H1 (cell line): ENCODE measurements around the gene ASIC2. TPM values are rescaled to one million over a fixed set of nuclear protein-coding genes. Genes with fewer than 3 reads are reported as not detected.

Experiments
- CTCF ChIA-PET: fragments of 300-600 bp; sonication (Branson Sonifier 250); formaldehyde crosslinking; loops from one replicate; lab custom pipeline; 2021; ENCODE audit not compliant: partially characterized antibody; lab: Charles Lee
- POLR2A ChIA-PET: fragments of 300-600 bp; sonication (Branson Sonifier 250); formaldehyde crosslinking; loops from one replicate; lab custom pipeline; 2021; ENCODE audit warnings: inconsistent platforms; ENCODE audit not compliant: partially characterized antibody; lab: Charles Lee
- DNase-seq, 2 experiments: peaks; one replicate each; pipeline versions ENCODE4 v3.0.0 to v3.0.0-alpha.2; 2010 to 2022; ENCODE audit warnings: low spot score in 2 of 2, low read depth in 1 of 2, mixed read lengths in 1 of 2
- FAIRE-seq: peaks from 2 replicates; lab custom pipeline; 2011; peaks lifted over from hg19 to GRCh38; lab: Jason Lieb, UNC
- H2AFZ ChIP-seq: 2 replicates; pipeline ENCODE4 v1.8.1; 2012; ENCODE audit warnings: low read length, inconsistent platforms
- H2AK5ac ChIP-seq: 2 replicates; pipeline ENCODE4 v1.6.1; 2013; ENCODE audit warnings: low read depth, low read length
- H2BK120ac ChIP-seq: replicated peaks from 2 replicates; pipeline ENCODE3; 2013; ENCODE audit warnings: low read depth, low read length, inconsistent platforms
- H2BK12ac ChIP-seq: 2 replicates; pipeline ENCODE4 v1.6.1; 2013; ENCODE audit warnings: low read depth, low read length
- H2BK15ac ChIP-seq: 2 replicates; pipeline ENCODE4 v1.6.1; 2013; ENCODE audit warnings: low read length
- H2BK20ac ChIP-seq: 2 replicates; pipeline ENCODE4 v1.6.1; 2013; ENCODE audit warnings: low read length
- H2BK5ac ChIP-seq: 2 replicates; pipeline ENCODE4 v1.6.1; 2013; ENCODE audit warnings: low read depth, low read length
- H3K14ac ChIP-seq: 2 replicates; pipeline ENCODE4 v1.6.1; 2013; ENCODE audit warnings: inconsistent platforms; ENCODE audit not compliant: insufficient read length
- H3K18ac ChIP-seq: 2 replicates; pipeline ENCODE4 v1.6.1; 2013; ENCODE audit warnings: low read length; ENCODE audit errors: extremely low read depth
- H3K23ac ChIP-seq: 2 replicates; pipeline ENCODE4 v1.6.1; 2013; ENCODE audit warnings: inconsistent platforms; ENCODE audit not compliant: insufficient read length
- H3K23me2 ChIP-seq: 2 replicates; pipeline ENCODE4 v1.6.1; 2013; ENCODE audit warnings: low read depth, low read length
- H3K27ac ChIP-seq: 2 replicates; pipeline ENCODE4 v1.6.1; 2011; ENCODE audit warnings: low read depth, low read length, inconsistent platforms
- H3K27me3 ChIP-seq, 4 experiments: replicated peaks in 1 of 4; 1 replicate in 1 of 4; 2 replicates in 3 of 4; pipeline versions ENCODE4 v1.6.1 to v1.8.1; 2011 to 2013; ENCODE audit warnings: low read length in 3 of 4, mild to moderate bottlenecking in 3 of 4, inconsistent platforms in 2 of 4, mixed read lengths in 2 of 4, moderate library complexity in 1 of 4; ENCODE audit not compliant: control insufficient read depth in 3 of 4, insufficient read depth in 3 of 4; ENCODE audit errors: extremely low read depth in 1 of 4
- H3K36me3 ChIP-seq, 4 experiments: 2 replicates each; pipeline versions ENCODE4 v1.6.1 to v1.8.1; 2011 to 2013; ENCODE audit warnings: mild to moderate bottlenecking in 4 of 4, low read length in 3 of 4, moderate library complexity in 2 of 4, control low read depth in 1 of 4, inconsistent platforms in 1 of 4; ENCODE audit not compliant: insufficient read depth in 4 of 4, control insufficient read depth in 2 of 4
- H3K4ac ChIP-seq: replicated peaks from 2 replicates; pipeline ENCODE3; 2013; ENCODE audit warnings: low read length, low read depth, mixed read lengths, inconsistent platforms; ENCODE audit not compliant: insufficient read length
- H3K4me1 ChIP-seq, 4 experiments: replicated peaks in 1 of 4; 1 replicate in 1 of 4; 2 replicates in 3 of 4; pipeline versions ENCODE4 v1.6.1 to v1.8.1; 2011 to 2013; ENCODE audit warnings: low read length in 3 of 4, inconsistent platforms in 2 of 4, mixed read lengths in 1 of 4; ENCODE audit not compliant: insufficient read depth in 4 of 4, control insufficient read depth in 3 of 4
- H3K4me2 ChIP-seq, 2 experiments: 2 replicates each; pipeline versions ENCODE4 v1.6.1 to v1.8.1; 2011 to 2013; ENCODE audit warnings: low read depth in 2 of 2, low read length in 2 of 2, control low read depth in 1 of 2, inconsistent platforms in 1 of 2, mild to moderate bottlenecking in 1 of 2; ENCODE audit not compliant: insufficient read depth in 1 of 2
- H3K4me3 ChIP-seq, 4 experiments: fragments of 200-600, 300-600 bp in 1 of 4; sonication (generic), shearing (Covaris generic), sonication (Bioruptor Twin) in 1 of 4; 2 replicates each; pipeline versions ENCODE4 v1.5.1 to v1.8.1; 2011 to 2016; ENCODE audit warnings: low read length in 4 of 4, low read depth in 3 of 4, control low read depth in 2 of 4, inconsistent platforms in 2 of 4, mild to moderate bottlenecking in 2 of 4, mixed read lengths in 1 of 4, moderate library complexity in 1 of 4; ENCODE audit not compliant: insufficient read depth in 2 of 4; ENCODE audit errors: extremely low read depth in 1 of 4
- H3K56ac ChIP-seq: replicated peaks from 2 replicates; pipeline ENCODE3; 2013; ENCODE audit warnings: low read depth, mild to moderate bottlenecking, mixed read lengths, low read length, inconsistent platforms; ENCODE audit not compliant: insufficient read length
- H3K79me1 ChIP-seq: 2 replicates; pipeline ENCODE4 v1.6.1; 2013; ENCODE audit warnings: low read depth, low read length, control low read depth
- H3K79me2 ChIP-seq, 2 experiments: 2 replicates each; pipeline versions ENCODE4 v1.6.1 to v1.8.1; 2012 to 2013; ENCODE audit warnings: low read length in 2 of 2, mild to moderate bottlenecking in 2 of 2, inconsistent platforms in 1 of 2; ENCODE audit not compliant: insufficient read depth in 2 of 2, control insufficient read depth in 1 of 2
- H3K9ac ChIP-seq, 4 experiments: replicated peaks in 1 of 4; 1 replicate in 1 of 4; 2 replicates in 3 of 4; pipeline versions ENCODE4 v1.6.1 to v1.8.1; 2011 to 2013; ENCODE audit warnings: low read depth in 3 of 4, low read length in 3 of 4, control low read depth in 2 of 4, mild to moderate bottlenecking in 2 of 4, moderate library complexity in 2 of 4, inconsistent platforms in 1 of 4; ENCODE audit errors: extremely low read depth in 1 of 4
- H3K9me3 ChIP-seq, 2 experiments: 2 replicates each; pipeline versions ENCODE4 v1.6.1 to v1.8.1; 2012 to 2013; ENCODE audit warnings: mild to moderate bottlenecking in 2 of 2, moderate library complexity in 2 of 2, control low read depth in 1 of 2, inconsistent platforms in 1 of 2, low read depth in 1 of 2, low read length in 1 of 2, mixed read lengths in 1 of 2; ENCODE audit not compliant: insufficient read depth in 2 of 2
- H4K20me1 ChIP-seq, 2 experiments: replicated peaks in 1 of 2; 2 replicates each; pipeline versions ENCODE3 to v1.8.1; 2011 to 2013; ENCODE audit warnings: inconsistent platforms in 2 of 2, low read length in 2 of 2, mild to moderate bottlenecking in 1 of 2; ENCODE audit not compliant: insufficient read depth in 2 of 2, control insufficient read depth in 1 of 2
- H4K5ac ChIP-seq: 2 replicates; pipeline ENCODE4 v1.6.1; 2013; ENCODE audit warnings: low read length, low read depth, mixed read lengths, inconsistent platforms; ENCODE audit not compliant: insufficient read length
- H4K8ac ChIP-seq: 2 replicates; pipeline ENCODE4 v1.8.0; 2013; ENCODE audit warnings: mild to moderate bottlenecking, moderate library complexity, low read length, inconsistent platforms; ENCODE audit not compliant: insufficient read depth; ENCODE audit errors: extremely low read depth
- H4K91ac ChIP-seq: replicated peaks from 2 replicates; pipeline ENCODE3; 2013; ENCODE audit warnings: low read length, mixed read lengths, inconsistent platforms; ENCODE audit not compliant: insufficient read length
- ASH2L ChIP-seq: fragments of 200-600, 300-600 bp; sonication (generic); IDR thresholded peaks from one replicate; pipeline ENCODE4 v1.7.1; 2017; ENCODE audit warnings: low read length
- BACH1 ChIP-seq: IDR thresholded peaks from 2 replicates; pipeline ENCODE4 v1.6.1; 2012; ENCODE audit warnings: low read length, improper control_type of control experiment
- BRCA1 ChIP-seq: IDR thresholded peaks from 2 replicates; pipeline ENCODE4 v1.6.1; 2012; ENCODE audit warnings: low read depth, low read length, improper control_type of control experiment
- NANOG ChIP-seq: IDR thresholded peaks from 2 replicates; pipeline ENCODE4 v1.6.1; 2011; ENCODE audit warnings: low read length, low read depth, mild to moderate bottlenecking, inconsistent platforms; ENCODE audit not compliant: insufficient read depth, poor library complexity, severe bottlenecking
- RBBP5 ChIP-seq: IDR thresholded peaks from 2 replicates; pipeline ENCODE4 v1.7.1; 2012; ENCODE audit warnings: low read depth, mild to moderate bottlenecking, inconsistent platforms, low read length, moderate library complexity, borderline replicate concordance
- RFX5 ChIP-seq: IDR thresholded peaks from 2 replicates; pipeline ENCODE4 v1.6.1; 2011; ENCODE audit warnings: low read depth, low read length, improper control_type of control experiment, borderline replicate concordance
- SIRT6 ChIP-seq: IDR thresholded peaks from one replicate; pipeline ENCODE4 v1.7.1; 2012; ENCODE audit warnings: low read length, inconsistent platforms
- SP4 ChIP-seq: IDR thresholded peaks from 2 replicates; pipeline ENCODE4 v1.6.1; 2012; ENCODE audit warnings: low read length, inconsistent platforms
- SUZ12 ChIP-seq: fragments of 200-600 bp; sonication (generic); IDR thresholded peaks from 2 replicates; pipeline ENCODE4 v1.6.1; 2012; ENCODE audit warnings: mild to moderate bottlenecking, inconsistent platforms, low read length, moderate library complexity, mixed read lengths
- TAF7 ChIP-seq: optimal IDR thresholded peaks from 2 replicates; pipeline ENCODE3; 2011; ENCODE audit warnings: low read depth, mild to moderate bottlenecking, inconsistent platforms, low read length, moderate library complexity, borderline replicate concordance
- YY1 ChIP-seq: IDR thresholded peaks from 2 replicates; pipeline ENCODE4 v1.6.1; 2011; ENCODE audit warnings: low read depth, mild to moderate bottlenecking, low read length
- ZNF274 ChIP-seq: IDR thresholded peaks from 2 replicates; pipeline ENCODE4 v1.7.0; 2012; ENCODE audit warnings: low read length, borderline replicate concordance; ENCODE audit errors: extremely low read depth
- WGBS, 2 experiments: shearing (Covaris generic) in 1 of 2; methylation state at CpG; one replicate each; pipeline versions ENCODE4 v1.1.6 to v1.1.7; 2013 to 2015; ENCODE audit warnings: low lambda C conversion rate in 2 of 2, mixed read lengths in 2 of 2, inconsistent platforms in 1 of 2, low coverage in 1 of 2, missing lambda C conversion rate in 1 of 2; ENCODE audit not compliant: insufficient replicate concordance in 2 of 2, insufficient coverage in 1 of 2, insufficient read length in 1 of 2; ENCODE audit errors: extremely low coverage in 1 of 2, missing lambda C conversion rate in 1 of 2; 5-methylcytosine and 5-hydroxymethylcytosine counted together
- polyA plus RNA-seq, 7 experiments: library from polyadenylated mRNA; depleted of rRNA in 3 of 7; stranded (reverse) in 5 of 7; unstranded in 2 of 7; fragments of >200 nt in 5 of 7; fragments of 200-250 nt in 2 of 7; gene quantifications; 1 replicate in 5 of 7; 2 replicates in 1 of 7; 4 replicates in 1 of 7; pipeline versions ENCODE4 v1.2.1 to v1.2.3, GENCODE V29; 2011 to 2013; ENCODE audit warnings: missing spikeins in 2 of 7, mixed read lengths in 2 of 7
- total RNA-seq: library from RNA; stranded (reverse); fragmentation: NEBNext Ultra II Directional; extraction: Animal tissue kit (Norgen Biotek cat#: 25700); gene quantifications from 2 replicates; pipeline ENCODE4 v1.2.1, GENCODE V29; 2021
- TF ChIP-seq, protein P1 (sequence below): IDR thresholded peaks from 2 replicates; pipeline ENCODE4 v1.6.1; 2011; ENCODE audit warnings: low read depth, mild to moderate bottlenecking, low read length; ENCODE audit not compliant: insufficient read depth
- TF ChIP-seq, protein P2 (sequence below): IDR thresholded peaks from 2 replicates; pipeline ENCODE4 v1.6.1; 2012; ENCODE audit warnings: inconsistent platforms

The ASIC2 gene
- total and polyA plus RNA-seq, 2 of the 8 experiments (the other 6 are each of a cell fraction or from before 2014, with no cell fraction given): 0.86 to 1.2 TPM

DNA sequence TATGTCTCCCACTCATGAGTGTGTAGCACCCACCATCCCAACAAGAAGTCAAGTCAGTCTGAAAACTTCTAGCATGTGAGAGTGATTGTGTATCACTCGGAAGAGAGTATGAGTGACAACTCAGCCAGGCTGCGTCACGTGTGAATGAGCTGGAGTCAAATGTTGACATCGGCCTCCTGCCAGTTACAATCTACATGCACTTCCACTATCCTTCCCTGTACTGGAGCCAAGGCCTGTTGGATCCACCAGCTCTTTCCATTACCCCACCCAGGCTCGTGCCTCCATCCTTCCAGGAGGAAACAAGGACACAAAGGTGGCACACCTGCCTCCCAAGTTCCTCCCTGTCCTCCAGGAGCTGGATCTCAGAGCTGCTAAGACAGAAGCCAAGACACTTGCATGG is 64.5 kb downstream of the ASIC2 start:
- CTCF ChIA-PET: interaction anchor here (1.2 to 1.5 kb wide), 4 partner anchors 8 to 179 kb away, joined by 3 to 6 read pairs (median 4); no protein-coding TSS in a partner anchor
- Histone ChIP-seq H4K91ac (no peak overlapping the region), H3K36me3 (no peaks in the 10 kb centered on the region), H4K20me1 (no peaks in the 10 kb centered on the region), H2BK12ac (no peak overlapping the region), H2AFZ (no peak overlapping the region), H2BK15ac (no peak overlapping the region), H3K4me2 (no peak overlapping the region), H3K18ac (no peak overlapping the region), H3K9ac (no peak overlapping the region), H3K9me3 (no peaks in the 10 kb centered on the region), H3K4ac (no peak overlapping the region), H3K23ac (no peak overlapping the region), H4K5ac (no peak overlapping the region), H2BK120ac (no peak overlapping the region), H3K27ac (no peak overlapping the region), H3K4me1 (peaks cover 0 to 2% (median under 1%) of the 10 kb centered on the region in 4 experiments; a peak in 2 of 7 replicates), H3K56ac (no peak overlapping the region), H3K4me3 (no peak overlapping the region), H4K8ac (0 out of 2 replicates have a peak overlapping the region, but pooled peaks have one; percentile 1), H2AK5ac (no peak overlapping the region), H3K79me2 (no peaks in the 10 kb centered on the region), H2BK20ac (no peak overlapping the region), H3K23me2 (peaks cover 3% of the 10 kb centered on the region; the same call in 1 of the 2 replicates), H3K79me1 (no peaks in the 10 kb centered on the region), H3K27me3 (no peaks in the 10 kb centered on the region), H2BK5ac (no peak overlapping the region), H3K14ac (no peak overlapping the region)
- 91% methylated on average over 5 of the region's 5 CpGs; no CpG with 5 or more reads in 1 of the 2 experiments for WGBS, 2 experiments
- DNase-seq (no peak), FAIRE-seq (no peak)
- POLR2A ChIA-PET: interaction anchor here (1.8 kb wide), 1 partner anchor 11 kb away, joined by 4 read pairs; no protein-coding TSS in a partner anchor
- TF ChIP-seq, protein P1, sequence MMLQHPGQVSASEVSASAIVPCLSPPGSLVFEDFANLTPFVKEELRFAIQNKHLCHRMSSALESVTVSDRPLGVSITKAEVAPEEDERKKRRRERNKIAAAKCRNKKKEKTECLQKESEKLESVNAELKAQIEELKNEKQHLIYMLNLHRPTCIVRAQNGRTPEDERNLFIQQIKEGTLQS: no peak
- no peak for TF ChIP-seq TAF7
- TF ChIP-seq SP4: no peak
- TF ChIP-seq RBBP5: no peak
- no peak for TF ChIP-seq BACH1
- TF ChIP-seq SIRT6: no peak
- TF ChIP-seq RFX5: no peak
- no peak for TF ChIP-seq BRCA1
- TF ChIP-seq SUZ12: no peak
- TF ChIP-seq NANOG: no peak
- TF ChIP-seq YY1: no peak
- TF ChIP-seq, protein P2, sequence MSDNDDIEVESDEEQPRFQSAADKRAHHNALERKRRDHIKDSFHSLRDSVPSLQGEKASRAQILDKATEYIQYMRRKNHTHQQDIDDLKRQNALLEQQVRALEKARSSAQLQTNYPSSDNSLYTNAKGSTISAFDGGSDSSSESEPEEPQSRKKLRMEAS: no peak
- TF ChIP-seq ZNF274: no peak
- no peak for TF ChIP-seq ASH2L
